NCI-H1694 (cell line): ENCODE results near the gene SCN9A.
"Not testable (repeated sequence)": the region's sequence is repeated elsewhere in the genome, so short reads cannot be mapped to it uniquely, and the experiment has no call there.

Source experiments
- DNase-seq: peaks from one replicate; lab custom pipeline; 2025; lab: John Stamatoyannopoulos, UW

The SCN9A gene

GRCh38 chr2:166242309-166242708 is 133.4 kb downstream of the SCN9A start:
- no peak for DNase-seq

GRCh38 chr2:166240387-166241313 is 135.1 kb downstream of the SCN9A start:
- no peak for DNase-seq

GRCh38 chr2:166239548-166239947 is 136.2 kb downstream of the SCN9A start:
- DNase-seq: no peak

GRCh38 chr2:166238176-166238575 is 137.6 kb downstream of the SCN9A start:
- DNase-seq: no peak

GRCh38 chr2:166234112-166234846 is 141.5 kb downstream of the SCN9A start:
- no peak for DNase-seq

GRCh38 chr2:166233244-166233643 is 142.5 kb downstream of the SCN9A start:
- no peak for DNase-seq

- DNase-seq: no peak
Measured at GRCh38 chr2:166230724-166231070, 145.0 kb downstream of the SCN9A start.

GRCh38 chr2:166230024-166230723 is 145.6 kb downstream of the SCN9A start:
- no peak for DNase-seq

- DNase-seq: no peak
Measured at GRCh38 chr2:166229678-166230023, 146.1 kb downstream of the SCN9A start.

GRCh38 chr2:166224197-166224596 is 151.5 kb downstream of the SCN9A start:
- no peak for DNase-seq

- no peak for DNase-seq
Measured at GRCh38 chr2:166223298-166223697, 152.4 kb downstream of the SCN9A start.

GRCh38 chr2:166211079-166211478 is 164.7 kb downstream of the SCN9A start:
- no peak for DNase-seq

GRCh38 chr2:166209944-166210343 is 165.8 kb downstream of the SCN9A start:
- DNase-seq: not testable (repeated sequence)

- DNase-seq: not testable (repeated sequence)
Measured at GRCh38 chr2:166209367-166209766, 166.4 kb downstream of the SCN9A start.

GRCh38 chr2:166206153-166206552 is 169.6 kb downstream of the SCN9A start:
- not testable (repeated sequence) for DNase-seq

- no peak for DNase-seq
Measured at GRCh38 chr2:166202778-166203177, 173.0 kb downstream of the SCN9A start.

- no peak for DNase-seq
Measured at GRCh38 chr2:166197446-166197845, 178.3 kb downstream of the SCN9A start.

GRCh38 chr2:166193407-166193806 is 182.3 kb downstream of the SCN9A start:
- DNase-seq: no peak

GRCh38 chr2:166188084-166188483 is 187.7 kb downstream of the SCN9A start:
- DNase-seq: no peak

GRCh38 chr2:166184789-166185188 is 191.0 kb downstream of the SCN9A start:
- DNase-seq: no peak

GRCh38 chr2:166181813-166182154 is 194.0 kb downstream of the SCN9A start:
- DNase-seq: no peak

- peak; percentile 78 for DNase-seq
Measured at GRCh38 chr2:166180951-166181812, 194.6 kb downstream of the SCN9A start.
